Epithelial cell of proximal tubule (primary cell): ENCODE results near the gene AIFM3. TPM values are rescaled to one million over a fixed set of nuclear protein-coding genes. Genes with fewer than 3 reads are reported as not detected.

Source experiments
- DNase-seq: peaks from one replicate; pipeline ENCODE4 v3.0.0-alpha.2; 2011; ENCODE audit warnings: low read depth
- H3K4me3 ChIP-seq: 2 replicates; pipeline ENCODE4 v1.5.1; 2011; ENCODE audit warnings: low read depth, mild to moderate bottlenecking, low read length
- total RNA-seq: library from RNA; depleted of rRNA; stranded (reverse); fragments of >200 nt; gene quantifications from 2 replicates; pipeline ENCODE4 v1.2.3, GENCODE V29; 2015
- TF ChIP-seq, protein P1 (sequence below): conservative IDR thresholded peaks from 2 replicates; pipeline ENCODE4 v1.5.1; 2012; ENCODE audit warnings: low read depth, mild to moderate bottlenecking, low read length

Gene AIFM3
- total RNA-seq, 1 donor from 2014 or later, result 1.8 TPM

- H3K4me3 ChIP-seq, result no peak overlapping the region
- no peak for DNase-seq
- TF ChIP-seq, protein P1, sequence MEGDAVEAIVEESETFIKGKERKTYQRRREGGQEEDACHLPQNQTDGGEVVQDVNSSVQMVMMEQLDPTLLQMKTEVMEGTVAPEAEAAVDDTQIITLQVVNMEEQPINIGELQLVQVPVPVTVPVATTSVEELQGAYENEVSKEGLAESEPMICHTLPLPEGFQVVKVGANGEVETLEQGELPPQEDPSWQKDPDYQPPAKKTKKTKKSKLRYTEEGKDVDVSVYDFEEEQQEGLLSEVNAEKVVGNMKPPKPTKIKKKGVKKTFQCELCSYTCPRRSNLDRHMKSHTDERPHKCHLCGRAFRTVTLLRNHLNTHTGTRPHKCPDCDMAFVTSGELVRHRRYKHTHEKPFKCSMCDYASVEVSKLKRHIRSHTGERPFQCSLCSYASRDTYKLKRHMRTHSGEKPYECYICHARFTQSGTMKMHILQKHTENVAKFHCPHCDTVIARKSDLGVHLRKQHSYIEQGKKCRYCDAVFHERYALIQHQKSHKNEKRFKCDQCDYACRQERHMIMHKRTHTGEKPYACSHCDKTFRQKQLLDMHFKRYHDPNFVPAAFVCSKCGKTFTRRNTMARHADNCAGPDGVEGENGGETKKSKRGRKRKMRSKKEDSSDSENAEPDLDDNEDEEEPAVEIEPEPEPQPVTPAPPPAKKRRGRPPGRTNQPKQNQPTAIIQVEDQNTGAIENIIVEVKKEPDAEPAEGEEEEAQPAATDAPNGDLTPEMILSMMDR, result no peak
Measured at GRCh38 chr22:20994128-20994901, 27.3 kb downstream of the AIFM3 start.

GRCh38 chr22:20994902-20995241, 27.8 kb downstream of the AIFM3 start:
- TF ChIP-seq, protein P1, result no peak
- DNase-seq, result no peak
- H3K4me3 ChIP-seq, result no peak overlapping the region

DNA sequence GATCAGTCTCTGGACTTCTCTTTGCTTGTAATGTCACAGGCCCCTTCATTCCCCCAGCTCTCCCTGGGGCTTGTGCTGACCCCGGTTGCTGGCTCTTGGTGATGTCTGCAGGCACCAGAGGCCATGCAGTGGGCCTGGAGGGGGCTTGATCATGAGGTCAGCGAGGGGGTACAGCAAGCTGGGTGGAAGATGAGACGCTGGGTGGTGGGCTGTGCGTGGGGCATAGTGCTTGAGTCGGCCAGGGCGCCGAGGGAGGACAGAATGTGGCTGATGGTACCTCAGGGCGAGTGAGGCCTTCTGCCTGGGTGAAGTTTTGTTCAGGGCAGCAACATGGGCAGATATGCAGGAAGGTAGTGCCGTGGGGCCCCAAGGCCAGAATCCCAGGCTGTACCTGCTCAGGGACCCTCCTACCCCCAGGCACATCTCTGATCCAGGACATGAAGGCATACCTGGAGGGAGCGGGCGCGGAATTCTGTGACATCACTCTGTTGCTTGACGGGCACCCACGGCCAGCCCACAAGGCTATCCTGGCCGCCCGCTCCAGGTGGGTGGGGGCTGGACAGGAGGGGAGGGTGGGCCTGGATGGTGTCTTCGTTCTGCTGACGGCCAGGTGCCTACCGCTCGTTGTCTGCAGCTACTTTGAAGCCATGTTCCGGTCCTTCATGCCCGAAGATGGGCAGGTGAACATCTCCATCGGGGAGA, 28.4 kb downstream of the AIFM3 start:
- H3K4me3 ChIP-seq, result no peak overlapping the region
- no peak for DNase-seq
- TF ChIP-seq, protein P1, result no peak

DNA sequence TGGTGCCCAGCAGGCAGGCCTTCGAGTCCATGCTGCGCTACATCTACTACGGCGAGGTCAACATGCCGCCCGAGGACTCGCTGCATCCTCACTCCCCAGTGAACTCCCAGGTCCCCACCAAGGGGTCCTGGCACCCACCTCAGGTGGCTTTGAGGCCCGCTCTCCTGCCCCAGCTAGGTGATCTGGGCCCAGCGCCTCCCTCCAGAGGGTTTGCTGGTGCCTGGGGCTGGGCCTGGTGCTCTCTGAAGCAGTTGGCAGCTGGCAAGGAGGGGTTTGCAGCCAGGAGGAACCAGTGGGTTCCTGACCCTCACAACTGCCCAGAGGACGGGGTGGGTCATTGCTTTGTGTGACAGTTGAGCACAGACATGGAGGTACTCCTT, 29.0 kb downstream of the AIFM3 start:
- TF ChIP-seq, protein P1, result no peak
- no peak overlapping the region for H3K4me3 ChIP-seq
- no peak for DNase-seq

GRCh38 chr22:20996598-20997535, 29.8 kb downstream of the AIFM3 start:
- DNase-seq, result no peak
- H3K4me3 ChIP-seq, result no peak overlapping the region
- TF ChIP-seq, protein P1, result no peak

- DNase-seq, result no peak
- no peak overlapping the region for H3K4me3 ChIP-seq
- TF ChIP-seq, protein P1, result no peak
Measured at GRCh38 chr22:20997536-20998257, 30.6 kb downstream of the AIFM3 start.
